H1 (cell line): ENCODE results near the gene MYO1D. TPM values are rescaled to one million over a fixed set of nuclear protein-coding genes. Genes with fewer than 3 reads are reported as not detected.

Experiments used
- CTCF ChIA-PET: fragments of 300-600 bp; sonication (Branson Sonifier 250); formaldehyde crosslinking; loops from one replicate; lab custom pipeline; 2021; ENCODE audit not compliant: partially characterized antibody; lab: Charles Lee
- POLR2A ChIA-PET: fragments of 300-600 bp; sonication (Branson Sonifier 250); formaldehyde crosslinking; loops from one replicate; lab custom pipeline; 2021; ENCODE audit warnings: inconsistent platforms; ENCODE audit not compliant: partially characterized antibody; lab: Charles Lee
- DNase-seq, 2 experiments: peaks; one replicate each; pipeline versions ENCODE4 v3.0.0 to v3.0.0-alpha.2; 2010 to 2022; ENCODE audit warnings: low spot score in 2 of 2, low read depth in 1 of 2, mixed read lengths in 1 of 2
- FAIRE-seq: peaks from 2 replicates; lab custom pipeline; 2011; peaks lifted over from hg19 to GRCh38; lab: Jason Lieb, UNC
- H2AFZ ChIP-seq: 2 replicates; pipeline ENCODE4 v1.8.1; 2012; ENCODE audit warnings: low read length, inconsistent platforms
- H2AK5ac ChIP-seq: 2 replicates; pipeline ENCODE4 v1.6.1; 2013; ENCODE audit warnings: low read depth, low read length
- H2BK120ac ChIP-seq: replicated peaks from 2 replicates; pipeline ENCODE3; 2013; ENCODE audit warnings: low read depth, low read length, inconsistent platforms
- H2BK12ac ChIP-seq: 2 replicates; pipeline ENCODE4 v1.6.1; 2013; ENCODE audit warnings: low read depth, low read length
- H2BK15ac ChIP-seq: 2 replicates; pipeline ENCODE4 v1.6.1; 2013; ENCODE audit warnings: low read length
- H2BK20ac ChIP-seq: 2 replicates; pipeline ENCODE4 v1.6.1; 2013; ENCODE audit warnings: low read length
- H2BK5ac ChIP-seq: 2 replicates; pipeline ENCODE4 v1.6.1; 2013; ENCODE audit warnings: low read depth, low read length
- H3K14ac ChIP-seq: 2 replicates; pipeline ENCODE4 v1.6.1; 2013; ENCODE audit warnings: inconsistent platforms; ENCODE audit not compliant: insufficient read length
- H3K18ac ChIP-seq: 2 replicates; pipeline ENCODE4 v1.6.1; 2013; ENCODE audit warnings: low read length; ENCODE audit errors: extremely low read depth
- H3K23ac ChIP-seq: 2 replicates; pipeline ENCODE4 v1.6.1; 2013; ENCODE audit warnings: inconsistent platforms; ENCODE audit not compliant: insufficient read length
- H3K23me2 ChIP-seq: 2 replicates; pipeline ENCODE4 v1.6.1; 2013; ENCODE audit warnings: low read depth, low read length
- H3K27ac ChIP-seq: 2 replicates; pipeline ENCODE4 v1.6.1; 2011; ENCODE audit warnings: low read depth, low read length, inconsistent platforms
- H3K27me3 ChIP-seq, 4 experiments: replicated peaks in 1 of 4; 1 replicate in 1 of 4; 2 replicates in 3 of 4; pipeline versions ENCODE4 v1.6.1 to v1.8.1; 2011 to 2013; ENCODE audit warnings: low read length in 3 of 4, mild to moderate bottlenecking in 3 of 4, inconsistent platforms in 2 of 4, mixed read lengths in 2 of 4, moderate library complexity in 1 of 4; ENCODE audit not compliant: control insufficient read depth in 3 of 4, insufficient read depth in 3 of 4; ENCODE audit errors: extremely low read depth in 1 of 4
- H3K36me3 ChIP-seq, 4 experiments: 2 replicates each; pipeline versions ENCODE4 v1.6.1 to v1.8.1; 2011 to 2013; ENCODE audit warnings: mild to moderate bottlenecking in 4 of 4, low read length in 3 of 4, moderate library complexity in 2 of 4, control low read depth in 1 of 4, inconsistent platforms in 1 of 4; ENCODE audit not compliant: insufficient read depth in 4 of 4, control insufficient read depth in 2 of 4
- H3K4ac ChIP-seq: replicated peaks from 2 replicates; pipeline ENCODE3; 2013; ENCODE audit warnings: low read length, low read depth, mixed read lengths, inconsistent platforms; ENCODE audit not compliant: insufficient read length
- H3K4me1 ChIP-seq, 4 experiments: replicated peaks in 1 of 4; 1 replicate in 1 of 4; 2 replicates in 3 of 4; pipeline versions ENCODE4 v1.6.1 to v1.8.1; 2011 to 2013; ENCODE audit warnings: low read length in 3 of 4, inconsistent platforms in 2 of 4, mixed read lengths in 1 of 4; ENCODE audit not compliant: insufficient read depth in 4 of 4, control insufficient read depth in 3 of 4
- H3K4me2 ChIP-seq, 2 experiments: 2 replicates each; pipeline versions ENCODE4 v1.6.1 to v1.8.1; 2011 to 2013; ENCODE audit warnings: low read depth in 2 of 2, low read length in 2 of 2, control low read depth in 1 of 2, inconsistent platforms in 1 of 2, mild to moderate bottlenecking in 1 of 2; ENCODE audit not compliant: insufficient read depth in 1 of 2
- H3K4me3 ChIP-seq, 4 experiments: fragments of 200-600, 300-600 bp in 1 of 4; sonication (generic), shearing (Covaris generic), sonication (Bioruptor Twin) in 1 of 4; 2 replicates each; pipeline versions ENCODE4 v1.5.1 to v1.8.1; 2011 to 2016; ENCODE audit warnings: low read length in 4 of 4, low read depth in 3 of 4, control low read depth in 2 of 4, inconsistent platforms in 2 of 4, mild to moderate bottlenecking in 2 of 4, mixed read lengths in 1 of 4, moderate library complexity in 1 of 4; ENCODE audit not compliant: insufficient read depth in 2 of 4; ENCODE audit errors: extremely low read depth in 1 of 4
- H3K56ac ChIP-seq: replicated peaks from 2 replicates; pipeline ENCODE3; 2013; ENCODE audit warnings: low read depth, mild to moderate bottlenecking, mixed read lengths, low read length, inconsistent platforms; ENCODE audit not compliant: insufficient read length
- H3K79me1 ChIP-seq: 2 replicates; pipeline ENCODE4 v1.6.1; 2013; ENCODE audit warnings: low read depth, low read length, control low read depth
- H3K79me2 ChIP-seq, 2 experiments: 2 replicates each; pipeline versions ENCODE4 v1.6.1 to v1.8.1; 2012 to 2013; ENCODE audit warnings: low read length in 2 of 2, mild to moderate bottlenecking in 2 of 2, inconsistent platforms in 1 of 2; ENCODE audit not compliant: insufficient read depth in 2 of 2, control insufficient read depth in 1 of 2
- H3K9ac ChIP-seq, 4 experiments: replicated peaks in 1 of 4; 1 replicate in 1 of 4; 2 replicates in 3 of 4; pipeline versions ENCODE4 v1.6.1 to v1.8.1; 2011 to 2013; ENCODE audit warnings: low read depth in 3 of 4, low read length in 3 of 4, control low read depth in 2 of 4, mild to moderate bottlenecking in 2 of 4, moderate library complexity in 2 of 4, inconsistent platforms in 1 of 4; ENCODE audit errors: extremely low read depth in 1 of 4
- H3K9me3 ChIP-seq, 2 experiments: 2 replicates each; pipeline versions ENCODE4 v1.6.1 to v1.8.1; 2012 to 2013; ENCODE audit warnings: mild to moderate bottlenecking in 2 of 2, moderate library complexity in 2 of 2, control low read depth in 1 of 2, inconsistent platforms in 1 of 2, low read depth in 1 of 2, low read length in 1 of 2, mixed read lengths in 1 of 2; ENCODE audit not compliant: insufficient read depth in 2 of 2
- H4K20me1 ChIP-seq, 2 experiments: replicated peaks in 1 of 2; 2 replicates each; pipeline versions ENCODE3 to v1.8.1; 2011 to 2013; ENCODE audit warnings: inconsistent platforms in 2 of 2, low read length in 2 of 2, mild to moderate bottlenecking in 1 of 2; ENCODE audit not compliant: insufficient read depth in 2 of 2, control insufficient read depth in 1 of 2
- H4K5ac ChIP-seq: 2 replicates; pipeline ENCODE4 v1.6.1; 2013; ENCODE audit warnings: low read length, low read depth, mixed read lengths, inconsistent platforms; ENCODE audit not compliant: insufficient read length
- H4K8ac ChIP-seq: 2 replicates; pipeline ENCODE4 v1.8.0; 2013; ENCODE audit warnings: mild to moderate bottlenecking, moderate library complexity, low read length, inconsistent platforms; ENCODE audit not compliant: insufficient read depth; ENCODE audit errors: extremely low read depth
- H4K91ac ChIP-seq: replicated peaks from 2 replicates; pipeline ENCODE3; 2013; ENCODE audit warnings: low read length, mixed read lengths, inconsistent platforms; ENCODE audit not compliant: insufficient read length
- BACH1 ChIP-seq: IDR thresholded peaks from 2 replicates; pipeline ENCODE4 v1.6.1; 2012; ENCODE audit warnings: low read length, improper control_type of control experiment
- BRCA1 ChIP-seq: IDR thresholded peaks from 2 replicates; pipeline ENCODE4 v1.6.1; 2012; ENCODE audit warnings: low read depth, low read length, improper control_type of control experiment
- KDM1A ChIP-seq: fragments of 200-600, 300-600 bp; sonication (generic); IDR thresholded peaks from 2 replicates; pipeline ENCODE4 v1.7.1; 2016; ENCODE audit warnings: mild to moderate bottlenecking, low read length, borderline replicate concordance
- SIX5 ChIP-seq: IDR thresholded peaks from 2 replicates; pipeline ENCODE4 v1.6.1; 2011; ENCODE audit warnings: mild to moderate bottlenecking, low read depth, low read length
- TAF1 ChIP-seq: IDR thresholded peaks from 2 replicates; pipeline ENCODE4 v1.6.1; 2011; ENCODE audit warnings: mild to moderate bottlenecking, low read depth, low read length
- TAF7 ChIP-seq: optimal IDR thresholded peaks from 2 replicates; pipeline ENCODE3; 2011; ENCODE audit warnings: low read depth, mild to moderate bottlenecking, inconsistent platforms, low read length, moderate library complexity, borderline replicate concordance
- TEAD4 ChIP-seq: IDR thresholded peaks from 2 replicates; pipeline ENCODE4 v1.6.1; 2012; ENCODE audit warnings: low read depth, low read length, inconsistent platforms, mixed read lengths
- USF2 ChIP-seq: IDR thresholded peaks from 2 replicates; pipeline ENCODE4 v1.6.1; 2011; ENCODE audit warnings: low read length, improper control_type of control experiment
- WGBS, 2 experiments: shearing (Covaris generic) in 1 of 2; methylation state at CpG; one replicate each; pipeline versions ENCODE4 v1.1.6 to v1.1.7; 2013 to 2015; ENCODE audit warnings: low lambda C conversion rate in 2 of 2, mixed read lengths in 2 of 2, inconsistent platforms in 1 of 2, low coverage in 1 of 2, missing lambda C conversion rate in 1 of 2; ENCODE audit not compliant: insufficient replicate concordance in 2 of 2, insufficient coverage in 1 of 2, insufficient read length in 1 of 2; ENCODE audit errors: extremely low coverage in 1 of 2, missing lambda C conversion rate in 1 of 2; 5-methylcytosine and 5-hydroxymethylcytosine counted together
- polyA plus RNA-seq, 7 experiments: library from polyadenylated mRNA; depleted of rRNA in 3 of 7; stranded (reverse) in 5 of 7; unstranded in 2 of 7; fragments of >200 nt in 5 of 7; fragments of 200-250 nt in 2 of 7; gene quantifications; 1 replicate in 5 of 7; 2 replicates in 1 of 7; 4 replicates in 1 of 7; pipeline versions ENCODE4 v1.2.1 to v1.2.3, GENCODE V29; 2011 to 2013; ENCODE audit warnings: missing spikeins in 2 of 7, mixed read lengths in 2 of 7
- total RNA-seq: library from RNA; stranded (reverse); fragmentation: NEBNext Ultra II Directional; extraction: Animal tissue kit (Norgen Biotek cat#: 25700); gene quantifications from 2 replicates; pipeline ENCODE4 v1.2.1, GENCODE V29; 2021

Gene MYO1D
- total and polyA plus RNA-seq, 2 of the 8 experiments (the other 6 are each of a cell fraction or from before 2014, with no cell fraction given) = 6.5 to 25.4 TPM

- Histone ChIP-seq H3K79me2 (no peaks in the 10 kb centered on the region), H3K18ac (no peak overlapping the region), H4K91ac (no peak overlapping the region), H3K23me2 (no peaks in the 10 kb centered on the region), H2BK20ac (no peak overlapping the region), H4K8ac (no peak overlapping the region), H3K23ac (no peak overlapping the region), H2BK12ac (no peak overlapping the region), H2AK5ac (no peak overlapping the region), H3K79me1 (no peaks in the 10 kb centered on the region), H2BK5ac (no peak overlapping the region), H2AFZ (no peak overlapping the region), H3K9me3 (no peaks in the 10 kb centered on the region; a peak in 1 of 4 replicates), H3K9ac (no peak overlapping the region; a peak in 2 of 7 replicates), H3K27me3 (no peaks in the 10 kb centered on the region), H4K20me1 (no peaks in the 10 kb centered on the region), H3K27ac (no peak overlapping the region), H3K4me3 (no peak overlapping the region), H3K4me1 (peaks cover 0 to 3% (median 0%) of the 10 kb centered on the region in 4 experiments; a peak in 2 of 7 replicates), H3K4me2 (no peak overlapping the region), H2BK15ac (no peak overlapping the region), H3K36me3 (no peaks in the 10 kb centered on the region), H3K14ac (no peak overlapping the region), H4K5ac (no peak overlapping the region), H2BK120ac (no peak overlapping the region), H3K56ac (no peak overlapping the region), H3K4ac (no peak overlapping the region)
- ChIA-PET CTCF (interaction anchor here (1.4 to 1.6 kb wide), 2 partner anchors 53 to 99 kb away, joined by 5 to 7 read pairs; no protein-coding TSS in a partner anchor), POLR2A (interaction anchor here (1.3 kb wide), 1 partner anchor 48 kb away, joined by 3 read pairs; no protein-coding TSS in a partner anchor)
- TF ChIP-seq KDM1A (no peak), TAF7 (no peak), USF2 (no peak), BACH1 (no peak), BRCA1 (no peak), TAF1 (no peak), TEAD4 (no peak), SIX5 (no peak)
- no peak for FAIRE-seq
- no peak for DNase-seq
- WGBS, 2 experiments = 79% methylated on average over 4 of the region's 4 CpGs; no CpG with 5 or more reads in 1 of the 2 experiments
Measured at GRCh38 chr17:32882734-32883133, 5.8 kb upstream of the MYO1D start.
